ENCODE measurements around the gene XRCC6.
"Not testable (repeated sequence)": the region's sequence is repeated elsewhere in the genome, so short reads cannot be mapped to it uniquely, and the experiment has no call there.

The XRCC6 gene

GRCh38 chr22:41668971-41669911, 48.1 kb downstream of the XRCC6 start:
- ChIA-PET CTCF (interaction anchor here (0.9 to 7.8 kb wide), 6 partner anchors 28 to 275 kb away, joined by 3 to 58 read pairs (median 27); partner anchors contain the start of gene MEI1), POLR2A (no interaction called here)
- TF ChIP-seq, protein P1, sequence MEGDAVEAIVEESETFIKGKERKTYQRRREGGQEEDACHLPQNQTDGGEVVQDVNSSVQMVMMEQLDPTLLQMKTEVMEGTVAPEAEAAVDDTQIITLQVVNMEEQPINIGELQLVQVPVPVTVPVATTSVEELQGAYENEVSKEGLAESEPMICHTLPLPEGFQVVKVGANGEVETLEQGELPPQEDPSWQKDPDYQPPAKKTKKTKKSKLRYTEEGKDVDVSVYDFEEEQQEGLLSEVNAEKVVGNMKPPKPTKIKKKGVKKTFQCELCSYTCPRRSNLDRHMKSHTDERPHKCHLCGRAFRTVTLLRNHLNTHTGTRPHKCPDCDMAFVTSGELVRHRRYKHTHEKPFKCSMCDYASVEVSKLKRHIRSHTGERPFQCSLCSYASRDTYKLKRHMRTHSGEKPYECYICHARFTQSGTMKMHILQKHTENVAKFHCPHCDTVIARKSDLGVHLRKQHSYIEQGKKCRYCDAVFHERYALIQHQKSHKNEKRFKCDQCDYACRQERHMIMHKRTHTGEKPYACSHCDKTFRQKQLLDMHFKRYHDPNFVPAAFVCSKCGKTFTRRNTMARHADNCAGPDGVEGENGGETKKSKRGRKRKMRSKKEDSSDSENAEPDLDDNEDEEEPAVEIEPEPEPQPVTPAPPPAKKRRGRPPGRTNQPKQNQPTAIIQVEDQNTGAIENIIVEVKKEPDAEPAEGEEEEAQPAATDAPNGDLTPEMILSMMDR (IDR thresholded peaks at IDR 0.05; ENCODE audit: insufficient read depth, low read length, missing control alignments), result no peak
- H3K4me3 ChIP-seq (ENCODE audit: low read depth, low read length), result no peak overlapping the region
- DNase-seq (ENCODE audit: low read depth, low spot score), result peak; percentile 69

GRCh38 chr22:41672096-41672495, 51.0 kb downstream of the XRCC6 start:
- CTCF ChIA-PET, result interaction anchor here (1.1 to 7.8 kb wide), 2 partner anchors 25 to 75 kb away, joined by 3 to 52 read pairs; no protein-coding TSS in a partner anchor

GRCh38 chr22:41672780-41673509, 51.9 kb downstream of the XRCC6 start:
- no peak overlapping the region for H3K4me3 ChIP-seq (ENCODE audit: low read depth, low read length)
- CTCF ChIA-PET, result interaction anchor here (0.9 to 7.8 kb wide), 5 partner anchors 15 to 74 kb away, joined by 3 to 52 read pairs (median 3); partner anchors contain the start of gene SNU13
- POLR2A ChIA-PET, result no interaction called here
- TF ChIP-seq, protein P1 (IDR thresholded peaks at IDR 0.05; ENCODE audit: insufficient read depth, low read length, missing control alignments), result peak; percentile 27
- no peak for DNase-seq (ENCODE audit: low read depth, low spot score)

More at GRCh38 chr22:41672096-41672495, 51.0 kb downstream of the XRCC6 start:
- DNase-seq (ENCODE audit: low read depth, low spot score); H3K4me3 ChIP-seq (ENCODE audit: low read depth, low read length); POLR2A ChIA-PET: not testable (repeated sequence)

DNA sequence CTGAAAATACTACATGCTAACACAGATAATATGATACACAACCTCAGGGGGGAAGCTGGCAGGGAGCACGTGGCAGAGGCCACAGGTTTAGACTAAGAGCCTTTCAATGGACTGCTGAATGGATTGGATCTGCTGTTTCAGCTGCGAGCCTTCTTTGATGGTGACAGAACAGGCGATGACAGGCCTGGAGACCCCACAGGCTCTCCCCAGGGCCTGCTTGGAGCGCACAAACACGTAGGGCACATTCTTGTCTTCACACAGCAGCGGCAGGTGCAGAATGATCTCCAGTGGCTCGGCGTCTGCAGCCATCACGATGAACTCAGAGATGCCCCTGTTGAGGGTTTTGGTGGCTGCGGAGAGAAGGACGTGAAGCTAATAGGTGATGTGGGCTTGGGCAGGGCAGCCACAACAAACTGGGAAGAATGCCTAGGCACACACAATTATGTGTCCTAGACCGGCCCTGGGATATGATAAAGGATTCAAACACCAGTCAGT, 53.8 kb downstream of the XRCC6 start:
- POLR2A ChIA-PET, result no interaction called here
- TF ChIP-seq, protein P1 (IDR thresholded peaks at IDR 0.05; ENCODE audit: insufficient read depth, low read length, missing control alignments), result no peak
- no peak overlapping the region for H3K4me3 ChIP-seq (ENCODE audit: low read depth, low read length)
- DNase-seq (ENCODE audit: low read depth, low spot score), result no peak
- CTCF ChIA-PET, result interaction anchor here (0.7 to 7.8 kb wide), 4 partner anchors 8 to 22 kb away, joined by 3 to 52 read pairs (median 14); no protein-coding TSS in a partner anchor

GRCh38 chr22:41676134-41676533, 55.0 kb downstream of the XRCC6 start:
- POLR2A ChIA-PET, result interaction anchor here (0.6 kb wide), 1 partner anchor 287 kb away, joined by 3 read pairs; no protein-coding TSS in a partner anchor
- CTCF ChIA-PET, result interaction anchor here (1.9 to 7.8 kb wide), 3 partner anchors 9 to 21 kb away, joined by 7 to 52 read pairs (median 22); no protein-coding TSS in a partner anchor
- TF ChIP-seq, protein P1 (IDR thresholded peaks at IDR 0.05; ENCODE audit: insufficient read depth, low read length, missing control alignments), result no peak
- H3K4me3 ChIP-seq (ENCODE audit: low read depth, low read length), result no peak overlapping the region
- no peak for DNase-seq (ENCODE audit: low read depth, low spot score)

DNA sequence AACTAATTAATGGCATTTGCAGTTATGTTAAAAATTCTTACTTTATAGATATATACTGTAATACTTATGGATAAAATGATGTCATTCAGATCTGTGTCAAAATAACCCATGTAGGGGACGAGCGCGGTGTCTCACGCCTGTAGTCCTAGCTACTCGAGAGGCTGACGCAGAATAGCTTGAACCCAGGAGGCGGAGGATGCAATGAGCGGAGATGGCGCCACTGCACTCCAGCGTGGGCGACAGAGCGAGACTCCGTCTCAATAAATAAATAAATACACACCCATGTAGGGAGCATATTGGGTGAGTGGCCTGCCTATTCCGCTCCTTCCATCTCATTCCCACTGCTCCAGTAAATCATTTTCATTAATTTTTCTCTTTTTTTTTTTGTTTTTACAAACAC, 60.5 kb downstream of the XRCC6 start:
- DNase-seq (ENCODE audit: low read depth, low spot score), result no peak
- H3K4me3 ChIP-seq (ENCODE audit: low read depth, low read length), result peak overlapping the region; percentile 79
- POLR2A ChIA-PET, result no interaction called here
- CTCF ChIA-PET, result interaction anchor here (4.4 kb wide), 1 partner anchor 15 kb away, joined by 22 read pairs; no protein-coding TSS in a partner anchor
- TF ChIP-seq, protein P1 (IDR thresholded peaks at IDR 0.05; ENCODE audit: insufficient read depth, low read length, missing control alignments), result no peak

Data from AG04449 (cell line).